Thyroid gland (tissue), 4 donors: ENCODE measurements around the gene SCYL1. TPM values are rescaled to one million over a fixed set of nuclear protein-coding genes. Genes with fewer than 3 reads are reported as not detected.
"Not testable (repeated sequence)": the region's sequence is repeated elsewhere in the genome, so short reads cannot be mapped to it uniquely, and the experiment has no call there.

Experiments used
- DNase-seq, 2 donors: peaks; one replicate each; pipeline ENCODE4 v3.0.0-alpha.2; 2019
- H3K27ac ChIP-seq, 3 donors: fragments of 200-600 bp; sonication (generic); 1 replicate in 2 of 3; 2 replicates in 1 of 3; pipeline ENCODE4 v1.5.1; 2016 to 2019; ENCODE audit warnings: mild to moderate bottlenecking in 1 of 3, moderate library complexity in 1 of 3
- H3K27me3 ChIP-seq: fragments of 200-600 bp; sonication (generic); one replicate; pipeline ENCODE4 v1.5.1; 2019
- H3K36me3 ChIP-seq, 2 donors: fragments of 200-600 bp; sonication (generic); one replicate each; pipeline ENCODE4 v1.5.1; 2016 to 2019
- H3K4me1 ChIP-seq, 2 donors: fragments of 200-600 bp; sonication (generic); one replicate each; pipeline ENCODE4 v1.5.1; 2017 to 2019
- H3K4me3 ChIP-seq, 3 donors: fragments of 200-600 bp; sonication (generic); replicated peaks in 1 of 3; 1 replicate in 2 of 3; 2 replicates in 1 of 3; pipeline ENCODE4 v1.5.1; 2016; ENCODE audit warnings: mild to moderate bottlenecking in 1 of 3
- H3K9me3 ChIP-seq: fragments of 200-600 bp; sonication (generic); one replicate; pipeline ENCODE4 v1.5.1; 2017
- CTCF ChIP-seq, 6 experiments: fragments of 200-600 bp in 3 of 6; fragments of 450-650 bp in 3 of 6; sonication (generic) in 3 of 6; IDR thresholded peaks; one replicate each; pipeline ENCODE4 v1.5.1; 2016 to 2019; ENCODE audit warnings: antibody characterized with exemption in 6 of 6, mild to moderate bottlenecking in 2 of 6, inconsistent platforms in 1 of 6, moderate library complexity in 1 of 6
- POLR2A ChIP-seq, 2 donors: fragments of 450-650 bp; IDR thresholded peaks; one replicate each; pipeline ENCODE4 v1.6.1; 2017; ENCODE audit warnings: antibody characterized with exemption in 2 of 2, mild to moderate bottlenecking in 2 of 2, moderate library complexity in 1 of 2
- WGBS, 2 donors: methylation state at CpG; one replicate each; pipeline ENCODE4 v1.1.5; 2017; 5-methylcytosine and 5-hydroxymethylcytosine counted together
- intact Hi-C: fragments of 100-400 bp; cut with DNase I; formaldehyde crosslinking; loops from one replicate; pipeline ENCODE4 v1.15.1; 2023
- total RNA-seq, 4 donors: library from RNA; depleted of rRNA; stranded (reverse); fragments of >200 nt; gene quantifications; one replicate each; pipeline ENCODE4 v1.2.3, GENCODE V29; 2016

Gene SCYL1
- total RNA-seq, 4 donors from 2014 or later: 99.8 to 122 (median 116) TPM

- WGBS, 2 donors: 86 to 94% methylated on average over 7 of the region's 7 CpGs
- Histone ChIP-seq H3K4me3 (no peak overlapping the region), H3K27ac (no peak overlapping the region), H3K27me3 (no peaks in the 10 kb centered on the region), H3K36me3 (no peaks in the 10 kb centered on the region), H3K4me1 (peaks cover 52 to 57% of the 10 kb centered on the region in 2 donors), H3K9me3 (no peaks in the 10 kb centered on the region)
- DNase-seq: no peak
- TF ChIP-seq CTCF (IDR thresholded peaks at IDR 0.05) (no peak), POLR2A (IDR thresholded peaks at IDR 0.05) (no peak)
- intact Hi-C loops: no loop called here
Measured at GRCh38 chr11:65562020-65562419, 37.1 kb downstream of the SCYL1 start.

DNA sequence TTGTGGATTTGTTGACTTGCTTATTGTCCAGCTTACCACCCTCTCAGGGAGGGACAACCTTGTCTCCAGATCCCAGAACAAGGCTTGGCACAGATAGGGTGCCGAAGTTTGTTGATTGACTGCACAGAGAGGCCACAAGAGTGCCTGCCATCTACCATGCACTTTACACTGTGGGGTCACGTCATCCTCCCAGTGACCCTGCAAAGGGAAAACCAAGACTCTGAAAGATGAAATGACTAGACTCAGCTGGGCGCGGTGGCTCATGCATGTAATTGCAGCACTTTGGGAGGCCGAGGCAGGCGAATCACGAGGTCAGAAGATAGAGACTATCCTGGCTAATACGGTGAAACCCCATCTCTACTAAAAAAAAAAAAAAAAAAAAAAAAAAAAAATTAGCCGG is 37.9 kb downstream of the SCYL1 start:
- H3K27me3 ChIP-seq: no peaks in the 10 kb centered on the region
- TF ChIP-seq POLR2A (IDR thresholded peaks at IDR 0.05) (no peak), CTCF (IDR thresholded peaks at IDR 0.05) (no peak)
- no peak overlapping the region for H3K4me3 ChIP-seq
- peaks cover 48 to 57% of the 10 kb centered on the region in 2 donors for H3K4me1 ChIP-seq
- no peaks in the 10 kb centered on the region for H3K9me3 ChIP-seq
- WGBS, 2 donors: 89 to 96% methylated on average over 9 of the region's 9 CpGs
- H3K36me3 ChIP-seq: no peaks in the 10 kb centered on the region
- no peak overlapping the region for H3K27ac ChIP-seq
- no peak for DNase-seq
- intact Hi-C loops: no loop called here

GRCh38 chr11:65563601-65564000 is 38.7 kb downstream of the SCYL1 start:
- H3K9me3 ChIP-seq: no peaks in the 10 kb centered on the region
- H3K4me3 ChIP-seq: no peak overlapping the region
- H3K27me3 ChIP-seq: no peaks in the 10 kb centered on the region
- TF ChIP-seq CTCF (IDR thresholded peaks at IDR 0.05) (no peak), POLR2A (IDR thresholded peaks at IDR 0.05) (no peak)
- no peaks in the 10 kb centered on the region for H3K36me3 ChIP-seq
- 93 to 98% methylated on average over 4 of the region's 4 CpGs for WGBS, 2 donors
- peaks cover 47 to 63% of the 10 kb centered on the region in 2 donors for H3K4me1 ChIP-seq
- no peak for DNase-seq
- no peak overlapping the region for H3K27ac ChIP-seq
- intact Hi-C loops: no loop called here

DNA sequence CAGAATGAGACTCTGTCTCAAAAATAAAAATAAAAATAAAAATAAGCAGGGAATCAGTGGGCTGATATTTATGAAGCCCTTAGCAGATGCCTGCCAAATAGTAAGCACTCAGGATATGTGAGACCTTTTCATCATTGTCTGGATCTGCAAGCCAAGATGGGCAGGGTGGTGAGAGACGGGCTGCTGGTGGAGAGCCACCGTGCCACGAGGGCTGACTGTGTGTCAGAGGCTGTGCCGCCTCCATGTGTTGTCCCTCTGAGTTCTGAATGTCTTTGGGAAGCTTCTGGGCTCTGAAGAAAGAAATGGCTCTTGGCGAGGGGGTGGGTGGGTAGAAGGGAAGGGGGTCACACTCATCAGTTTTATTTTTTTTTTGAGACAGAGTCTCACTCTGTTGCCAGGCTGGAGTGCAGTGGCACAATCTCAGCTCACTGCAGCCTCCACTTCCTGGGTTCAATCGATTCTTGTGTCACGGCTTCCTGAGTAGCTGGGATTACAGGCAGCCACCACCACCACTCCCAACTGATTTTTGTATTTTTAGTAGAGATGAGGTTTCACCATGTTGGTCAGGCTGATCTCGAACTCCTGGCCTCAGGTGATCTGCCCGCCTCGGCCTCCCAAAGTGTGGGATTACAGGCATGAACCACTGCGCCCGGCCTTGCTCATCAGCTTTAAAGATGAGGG is 40.1 kb downstream of the SCYL1 start:
- 65 to 67% methylated on average over 12 of the region's 12 CpGs for WGBS, 2 donors
- H3K9me3 ChIP-seq, intact Hi-C loops, H3K27me3 ChIP-seq, H3K4me3 ChIP-seq, H3K36me3 ChIP-seq, DNase-seq: not testable (repeated sequence)
- H3K27ac ChIP-seq: peak overlapping the region in 2 of 3 donors; percentile 18 to 64
- H3K4me1 ChIP-seq: peaks cover 44 to 57% of the 10 kb centered on the region in 2 donors

DNA sequence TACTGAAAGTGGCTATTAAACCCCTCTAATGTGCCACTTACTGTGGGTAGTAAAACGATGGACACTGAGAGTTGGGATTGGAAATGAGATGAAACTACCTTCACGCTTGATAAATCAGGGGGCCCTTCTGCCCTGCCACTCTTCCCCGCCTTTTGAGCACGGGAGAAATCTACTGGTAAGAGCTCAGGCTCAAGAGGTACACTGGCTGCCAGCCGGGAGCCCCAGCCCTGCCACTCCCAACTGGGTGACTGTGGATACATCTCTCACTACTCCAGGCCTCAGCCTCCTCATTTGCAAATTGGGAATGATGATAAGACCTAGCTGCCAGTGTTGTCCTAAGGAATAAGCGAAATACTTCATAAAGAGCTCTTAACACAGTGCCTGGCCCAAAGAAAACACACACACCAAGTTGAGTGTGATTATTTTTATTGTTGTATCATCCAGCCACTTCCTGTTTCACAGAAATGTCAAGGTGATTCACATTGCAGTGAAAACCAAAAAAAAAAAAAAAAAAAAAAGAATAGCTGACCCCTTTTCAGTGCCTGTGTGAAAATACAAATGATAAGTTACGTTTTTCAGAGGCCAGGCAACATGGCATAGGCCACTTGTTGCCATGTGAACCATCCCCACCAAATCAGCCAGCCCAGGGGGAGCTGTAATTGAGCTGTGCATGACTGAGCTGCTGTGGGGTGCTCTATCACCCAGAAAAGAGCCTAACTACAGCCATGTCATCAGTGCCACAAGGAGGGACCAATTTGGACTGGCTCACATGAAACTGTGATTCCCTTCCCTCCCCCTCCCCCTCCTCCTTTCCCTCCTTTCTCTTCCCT is 41.0 kb downstream of the SCYL1 start:
- Histone ChIP-seq H3K27me3 (no peaks in the 10 kb centered on the region), H3K4me1 (peaks cover 39 to 50% of the 10 kb centered on the region in 2 donors), H3K9me3 (no peaks in the 10 kb centered on the region), H3K4me3 (no peak overlapping the region), H3K27ac (peak overlapping the region; percentile 52 to 69 (median 59)), H3K36me3 (no peaks in the 10 kb centered on the region)
- 12 to 27% methylated on average over 7 of the region's 7 CpGs for WGBS, 2 donors
- intact Hi-C loops: no loop called here
- peak; percentile 85 to 94 for DNase-seq
- TF ChIP-seq POLR2A (IDR thresholded peaks at IDR 0.05): no peak
- TF ChIP-seq CTCF (IDR thresholded peaks at IDR 0.05): no peak
